IMR-90 (cell line): ENCODE data around the gene KCNJ4. TPM values are rescaled to one million over a fixed set of nuclear protein-coding genes. Genes with fewer than 3 reads are reported as not detected.

Experiments used
- ATAC-seq: fragments of 200-7000 bp; cut with Tn5 transposase; 2 replicates; pipeline ENCODE4 v1.9.1; 2020; ENCODE audit warnings: low read depth, mild to moderate bottlenecking, moderate library complexity
- BruUV-seq: library from RNA; stranded (reverse); fragments of 400-500 nt; replicated peaks from 2 replicates; lab custom pipeline; 2021; lab: Mats Ljungman, UMichigan
- CTCF ChIA-PET: fragments of 300-600 bp; formaldehyde crosslinking; extraction: SDS; loops from one replicate; lab custom pipeline; 2021; ENCODE audit warnings: antibody characterized with exemption; lab: Yijun Ruan, JAX
- POLR2A ChIA-PET: fragments of 300-600 bp; sonication (Branson Sonifier 250); formaldehyde crosslinking; loops from one replicate; lab custom pipeline; 2022; ENCODE audit warnings: antibody characterized with exemption; ENCODE audit not compliant: unreplicated experiment; lab: Charles Lee
- DNase-seq: peaks from one replicate; pipeline ENCODE4 v3.0.0; 2013
- H2AFZ ChIP-seq: replicated peaks from 2 replicates; pipeline ENCODE3; 2013; ENCODE audit warnings: low read length, mild to moderate bottlenecking; ENCODE audit not compliant: poor library complexity
- H2AK5ac ChIP-seq: 2 replicates; pipeline ENCODE4 v1.6.1; 2013; ENCODE audit warnings: low read depth, low read length, inconsistent platforms
- H2AK9ac ChIP-seq: replicated peaks from 2 replicates; pipeline ENCODE3; 2013; ENCODE audit warnings: mild to moderate bottlenecking, low read depth, low read length, moderate library complexity; ENCODE audit not compliant: poor library complexity
- H2BK120ac ChIP-seq: 2 replicates; pipeline ENCODE4 v1.6.1; 2013; ENCODE audit warnings: low read depth, low read length, inconsistent platforms
- H2BK15ac ChIP-seq: 3 replicates; pipeline ENCODE4 v1.6.1; 2013; ENCODE audit warnings: low read depth, low read length, inconsistent platforms
- H2BK20ac ChIP-seq: 2 replicates; pipeline ENCODE4 v1.6.1; 2013; ENCODE audit warnings: low read depth, mild to moderate bottlenecking, inconsistent platforms, low read length, moderate library complexity
- H2BK5ac ChIP-seq: 2 replicates; pipeline ENCODE4 v1.6.1; 2013; ENCODE audit warnings: mild to moderate bottlenecking, low read depth, low read length, inconsistent platforms; ENCODE audit not compliant: poor library complexity, severe bottlenecking
- H3K14ac ChIP-seq: replicated peaks from 2 replicates; pipeline ENCODE4 v1.6.1; 2013; ENCODE audit warnings: low read depth, low read length, inconsistent platforms
- H3K18ac ChIP-seq: 2 replicates; pipeline ENCODE4 v1.6.1; 2013; ENCODE audit warnings: low read depth, low read length, control low read depth
- H3K23ac ChIP-seq: 2 replicates; pipeline ENCODE4 v1.6.1; 2013; ENCODE audit warnings: low read depth, low read length, inconsistent platforms
- H3K27ac ChIP-seq: 2 replicates; pipeline ENCODE4 v1.5.1; 2013; ENCODE audit warnings: mild to moderate bottlenecking, control low read depth, low read length; ENCODE audit not compliant: insufficient read depth
- H3K27me3 ChIP-seq: 2 replicates; pipeline ENCODE4 v1.6.1; 2013; ENCODE audit warnings: low read length; ENCODE audit not compliant: control insufficient read depth, insufficient read depth
- H3K36me3 ChIP-seq: 2 replicates; pipeline ENCODE4 v1.6.1; 2013; ENCODE audit warnings: low read length, mixed read lengths; ENCODE audit not compliant: control insufficient read depth, insufficient read depth
- H3K4ac ChIP-seq: 2 replicates; pipeline ENCODE4 v1.6.1; 2013; ENCODE audit warnings: low read depth, low read length, inconsistent platforms
- H3K4me1 ChIP-seq: 2 replicates; pipeline ENCODE4 v1.6.1; 2013; ENCODE audit warnings: low read length, mixed read lengths; ENCODE audit not compliant: control insufficient read depth, insufficient read depth
- H3K4me2 ChIP-seq: 2 replicates; pipeline ENCODE4 v1.6.1; 2013; ENCODE audit warnings: low read depth, mild to moderate bottlenecking, control low read depth, low read length, moderate library complexity
- H3K4me3 ChIP-seq: 2 replicates; pipeline ENCODE4 v1.5.1; 2013; ENCODE audit warnings: low read depth, mild to moderate bottlenecking, control low read depth, low read length, moderate library complexity; ENCODE audit not compliant: insufficient read depth
- H3K56ac ChIP-seq: 2 replicates; pipeline ENCODE4 v1.6.1; 2013; ENCODE audit warnings: low read length, inconsistent platforms; ENCODE audit not compliant: insufficient read depth; ENCODE audit errors: extremely low read depth
- H3K79me1 ChIP-seq, 2 experiments: 2 replicates each; pipeline ENCODE4 v1.6.1; 2013; ENCODE audit warnings: low read length in 2 of 2, inconsistent platforms in 1 of 2, low read depth in 1 of 2
- H3K9ac ChIP-seq: 2 replicates; pipeline ENCODE4 v1.6.1; 2013; ENCODE audit warnings: low read depth, low read length, control low read depth
- H3K9me1 ChIP-seq: 2 replicates; pipeline ENCODE4 v1.6.1; 2013; ENCODE audit warnings: low read length, inconsistent platforms; ENCODE audit not compliant: insufficient read depth
- H3K9me3 ChIP-seq: 2 replicates; pipeline ENCODE4 v1.6.1; 2013; ENCODE audit warnings: low read length; ENCODE audit not compliant: control insufficient read depth, insufficient read depth
- H4K20me1 ChIP-seq: 2 replicates; pipeline ENCODE4 v1.6.1; 2013; ENCODE audit warnings: low read length, inconsistent platforms; ENCODE audit not compliant: insufficient read depth
- H4K5ac ChIP-seq: 2 replicates; pipeline ENCODE4 v1.6.1; 2013; ENCODE audit warnings: mild to moderate bottlenecking, low read depth, low read length, control low read depth
- H4K8ac ChIP-seq, 2 experiments: 2 replicates each; pipeline ENCODE4 v1.6.1; 2013; ENCODE audit warnings: low read depth in 2 of 2, low read length in 2 of 2, control low read depth in 1 of 2, inconsistent platforms in 1 of 2
- H4K91ac ChIP-seq: 2 replicates; pipeline ENCODE4 v1.6.1; 2013; ENCODE audit warnings: low read depth, low read length, inconsistent platforms; ENCODE audit not compliant: insufficient read depth
- CTCF ChIP-seq: conservative IDR thresholded peaks from 2 replicates; pipeline ENCODE4 v1.5.1; 2012; ENCODE audit warnings: mild to moderate bottlenecking, low read depth, low read length, improper control_type of control experiment
- ELK1 ChIP-seq: fragments of 150-350 bp; IDR thresholded peaks from 2 replicates; pipeline ENCODE4 v1.6.1; 2016; ENCODE audit warnings: low read depth, mild to moderate bottlenecking, low read length, moderate library complexity, borderline replicate concordance
- FOS ChIP-seq: fragments of 150-350 bp; IDR thresholded peaks from 2 replicates; pipeline ENCODE4 v1.6.1; 2016; ENCODE audit warnings: low read depth, low read length
- MAFK ChIP-seq: IDR thresholded peaks from 2 replicates; pipeline ENCODE4 v1.6.1; 2012; ENCODE audit warnings: low read depth, low read length, improper control_type of control experiment
- MAZ ChIP-seq: IDR thresholded peaks from 2 replicates; pipeline ENCODE4 v1.6.1; 2012; ENCODE audit warnings: low read depth, mild to moderate bottlenecking, low read length, improper control_type of control experiment, moderate library complexity, borderline replicate concordance
- POLR2A ChIP-seq: IDR thresholded peaks from 2 replicates; pipeline ENCODE4 v1.6.1; 2012; ENCODE audit warnings: mild to moderate bottlenecking, low read depth, low read length
- RAD21 ChIP-seq: IDR thresholded peaks from 2 replicates; pipeline ENCODE4 v1.6.1; 2012; ENCODE audit warnings: low read length, improper control_type of control experiment
- RFX5 ChIP-seq: IDR thresholded peaks from 2 replicates; pipeline ENCODE4 v1.8.0; 2012; ENCODE audit warnings: low read depth, mild to moderate bottlenecking, low read length, moderate library complexity
- WGBS, 2 experiments: methylation state at CpG; one replicate each; pipeline versions ENCODE4 v1.1.5 to v1.1.7; 2013; ENCODE audit warnings: missing lambda C conversion rate in 2 of 2; ENCODE audit not compliant: insufficient read length in 1 of 2; ENCODE audit errors: extremely low coverage in 2 of 2; 5-methylcytosine and 5-hydroxymethylcytosine counted together
- dilution Hi-C: fragments of 300-500 bp; cut with HindIII; formaldehyde crosslinking; loops from one replicate; pipeline ENCODE4 v1.14.3; 2018; ENCODE audit warnings: low sequenced_read_pairs; ENCODE audit not compliant: unreplicated experiment
- in situ Hi-C: fragments of 300-500 bp; cut with MboI; formaldehyde crosslinking; loops from 3 replicates; pipeline ENCODE4 v1.14.3; 2019; ENCODE audit warnings: low sequenced_read_pairs, inconsistent platforms, mixed read lengths
- intact Hi-C: fragments of 100-400 bp; cut with micrococcal nuclease; formaldehyde crosslinking; loops from 2 replicates; pipeline ENCODE4 v1.10.0; 2022
- polyA plus RNA-seq, 3 experiments: library from polyadenylated mRNA; depleted of rRNA; stranded (reverse); fragments of >200 nt; gene quantifications; 2 replicates each; pipeline ENCODE4 v1.2.3, GENCODE V29; 2012; ENCODE audit warnings: low replicate concordance in 1 of 3
- total RNA-seq: library from RNA; depleted of rRNA; stranded (reverse); fragments of >200 nt; gene quantifications from 2 replicates; pipeline ENCODE4 v1.2.3, GENCODE V29; 2012

Gene KCNJ4
- total and polyA plus RNA-seq, 2 of the 4 experiments (the other 2 are of a cell fraction): not detected

GRCh38 chr22:38426628-38427027, 28.4 kb downstream of the KCNJ4 start:
- Histone ChIP-seq H3K36me3 (no peaks in the 10 kb centered on the region), H3K23ac (no peak overlapping the region), H2AK9ac (no peak overlapping the region), H2AFZ (no peak overlapping the region), H3K4me2 (no peak overlapping the region), H3K18ac (no peak overlapping the region), H3K9me1 (no peaks in the 10 kb centered on the region), H3K56ac (no peak overlapping the region), H3K27ac (no peak overlapping the region), H2BK15ac (no peak overlapping the region), H3K4me1 (peaks cover 2% of the 10 kb centered on the region; the same call in 1 of the 2 replicates), H2BK120ac (no peak overlapping the region), H2AK5ac (no peak overlapping the region), H3K27me3 (peaks cover 10% of the 10 kb centered on the region; the same call in 1 of the 2 replicates), H3K4me3 (no peak overlapping the region), H4K20me1 (no peaks in the 10 kb centered on the region; the same call in 1 of the 2 replicates), H3K79me1 (no peaks in the 10 kb centered on the region), H4K8ac (no peak overlapping the region), H3K14ac (no peak overlapping the region), H2BK20ac (no peak overlapping the region), H3K9ac (no peak overlapping the region), H4K5ac (no peak overlapping the region), H4K91ac (no peak overlapping the region), H3K4ac (no peak overlapping the region), H2BK5ac (no peak overlapping the region), H3K9me3 (no peaks in the 10 kb centered on the region)
- CTCF ChIA-PET: no interaction called here
- in situ Hi-C loops (no loop called here), dilution Hi-C loops (no loop called here), intact Hi-C loops (no loop called here)
- ATAC-seq (no peak), DNase-seq (no peak)
- WGBS, 2 experiments: 20% methylated on average over 2 of the region's 17 CpGs; no CpG with 5 or more reads in 1 of the 2 experiments
- POLR2A ChIA-PET: no interaction called here
- BruUV-seq: no TSS peak
- TF ChIP-seq RFX5 (no peak), FOS (no peak), MAZ (no peak), ELK1 (no peak), CTCF (no peak), RAD21 (no peak), MAFK (no peak), POLR2A (no peak)
